GM12892 (cell line): ENCODE measurements around the gene LSM2. TPM values are rescaled to one million over a fixed set of nuclear protein-coding genes. Genes with fewer than 3 reads are reported as not detected.
"Not testable (repeated sequence)": the region's sequence is repeated elsewhere in the genome, so short reads cannot be mapped to it uniquely, and the experiment has no call there.

Source experiments
- DNase-seq: peaks from one replicate; pipeline ENCODE4 v3.0.0; 2011; ENCODE audit not compliant: insufficient read length
- FAIRE-seq: peaks from 2 replicates; lab custom pipeline; 2011; peaks lifted over from hg19 to GRCh38; lab: Jason Lieb, UNC
- POLR2A ChIP-seq: IDR thresholded peaks from 2 replicates; pipeline ENCODE4 v1.6.1; 2011; ENCODE audit warnings: low read depth, low read length, control low read depth
- POLR2AphosphoS5 ChIP-seq: IDR thresholded peaks from 2 replicates; pipeline ENCODE4 v1.6.1; 2011; ENCODE audit warnings: low read depth, low read length, control low read depth
- TAF1 ChIP-seq: IDR thresholded peaks from 2 replicates; pipeline ENCODE4 v1.6.1; 2011; ENCODE audit warnings: low read depth, mild to moderate bottlenecking, control low read depth, low read length, borderline replicate concordance
- polyA plus RNA-seq: library from polyadenylated mRNA; unstranded; fragments of >200 nt; gene quantifications from one replicate; pipeline ENCODE4 v1.2.1, GENCODE V29; 2012; ENCODE audit warnings: missing spikeins, inconsistent platforms; ENCODE audit not compliant: missing spikeins

The LSM2 gene
- 161 TPM for polyA plus RNA-seq

DNA sequence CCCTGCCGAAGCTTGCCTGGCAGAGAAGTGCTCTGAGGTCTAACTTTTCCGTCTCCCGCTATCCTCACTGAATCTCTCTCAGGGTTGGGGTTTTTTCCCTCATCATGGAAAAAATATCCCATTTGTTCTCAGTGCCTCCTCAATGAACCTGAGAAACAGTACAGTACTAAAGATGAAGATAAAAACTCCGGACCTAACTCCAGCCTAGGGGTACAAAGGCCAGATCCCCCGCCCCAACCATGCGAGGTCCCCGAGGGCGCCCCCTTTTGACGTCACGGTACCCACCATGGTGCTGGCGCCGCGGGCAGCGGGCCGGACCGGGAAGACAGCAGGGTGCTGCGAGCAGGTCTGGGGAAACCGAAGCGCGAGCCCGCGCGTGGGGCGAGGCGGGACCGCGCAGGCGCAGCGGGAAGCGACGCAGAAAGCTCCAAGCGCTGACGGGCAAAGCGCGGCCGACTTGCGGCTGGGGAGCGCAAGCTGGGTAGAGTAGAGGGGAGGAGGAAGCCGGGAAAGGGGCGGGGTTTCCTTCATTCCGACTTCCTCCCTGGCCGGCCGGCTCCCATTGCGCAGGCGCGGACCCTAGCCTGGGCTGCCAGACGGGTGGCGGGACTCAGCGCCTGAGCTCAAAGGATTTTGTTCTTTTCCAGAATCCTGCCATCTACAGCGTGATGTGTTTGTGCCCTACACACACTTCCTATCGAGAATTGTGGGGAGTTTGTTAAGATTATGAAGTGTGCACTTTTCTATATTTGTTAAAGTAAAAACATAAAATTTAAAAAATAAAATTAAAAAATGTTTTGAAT lies at the start of gene LSM2:
Gene LSM2 (minus strand): TSS at position 497 of the 803 bp plus-strand sequence. CDS start 209 bp downstream, at position 288.
- FAIRE-seq (peak; percentile 94), DNase-seq (peak; percentile 100)
- TF ChIP-seq POLR2A (peak; percentile 89), TAF1 (peak; percentile 50; the same call in 1 of the 2 replicates), POLR2AphosphoS5 (peak; percentile 90)

DNA sequence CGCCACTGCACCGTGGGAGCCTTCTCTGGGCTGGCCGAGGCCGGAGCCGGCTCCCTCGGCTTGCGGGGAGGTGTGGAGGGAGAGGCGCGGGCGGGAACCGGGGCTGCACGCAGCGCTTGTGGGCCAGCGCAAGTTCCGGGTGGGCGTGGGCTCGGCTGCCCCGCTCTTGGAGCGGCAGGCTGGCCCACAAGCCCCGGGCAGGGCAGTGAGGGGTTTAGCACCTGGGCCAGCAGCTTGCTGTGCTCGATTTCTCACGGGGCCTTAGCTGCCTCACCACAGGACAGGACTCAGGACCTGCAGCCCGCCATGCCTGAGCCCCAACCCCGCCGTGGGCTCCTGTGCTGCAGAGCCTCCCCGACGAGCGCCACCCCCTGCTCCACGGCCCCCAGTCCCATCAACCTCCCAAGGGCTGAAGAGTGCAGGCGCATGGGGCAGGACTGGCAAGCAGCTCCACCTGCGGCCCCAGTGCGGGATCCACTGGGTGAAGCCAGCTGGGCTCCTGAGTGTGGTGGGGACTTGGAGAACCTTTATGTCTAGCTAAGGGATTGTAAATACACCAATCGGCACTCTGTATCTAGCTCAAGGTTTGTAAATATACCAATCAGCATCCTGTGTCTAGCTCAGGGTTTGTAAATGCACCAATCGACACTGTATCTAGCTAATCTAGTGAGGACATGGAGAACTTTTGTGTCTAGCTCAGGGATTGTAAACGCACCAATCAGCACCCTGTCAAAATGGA lies 45.4 kb upstream of the LSM2 start:
- FAIRE-seq, DNase-seq: not testable (repeated sequence)

DNA sequence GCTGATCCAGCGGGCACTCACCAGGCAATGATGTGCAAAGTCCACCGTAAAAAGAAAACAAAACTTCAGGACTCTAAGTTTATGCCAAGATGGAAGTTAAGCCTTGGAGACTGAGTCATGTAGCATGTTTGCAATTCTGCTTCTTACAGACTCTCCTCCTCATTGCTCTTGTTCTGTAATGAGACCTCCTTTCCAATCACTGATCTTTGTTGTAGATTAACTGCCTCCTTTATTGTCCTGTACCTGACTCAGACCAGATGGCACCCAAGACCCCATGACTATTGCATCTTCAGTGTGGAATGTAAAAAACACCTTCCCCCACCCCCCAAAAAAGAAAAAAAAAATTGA lies 44.7 kb upstream of the LSM2 start:
- DNase-seq (no peak), FAIRE-seq (no peak)
- TF ChIP-seq POLR2AphosphoS5 (no peak), TAF1 (no peak), POLR2A (no peak)

DNA sequence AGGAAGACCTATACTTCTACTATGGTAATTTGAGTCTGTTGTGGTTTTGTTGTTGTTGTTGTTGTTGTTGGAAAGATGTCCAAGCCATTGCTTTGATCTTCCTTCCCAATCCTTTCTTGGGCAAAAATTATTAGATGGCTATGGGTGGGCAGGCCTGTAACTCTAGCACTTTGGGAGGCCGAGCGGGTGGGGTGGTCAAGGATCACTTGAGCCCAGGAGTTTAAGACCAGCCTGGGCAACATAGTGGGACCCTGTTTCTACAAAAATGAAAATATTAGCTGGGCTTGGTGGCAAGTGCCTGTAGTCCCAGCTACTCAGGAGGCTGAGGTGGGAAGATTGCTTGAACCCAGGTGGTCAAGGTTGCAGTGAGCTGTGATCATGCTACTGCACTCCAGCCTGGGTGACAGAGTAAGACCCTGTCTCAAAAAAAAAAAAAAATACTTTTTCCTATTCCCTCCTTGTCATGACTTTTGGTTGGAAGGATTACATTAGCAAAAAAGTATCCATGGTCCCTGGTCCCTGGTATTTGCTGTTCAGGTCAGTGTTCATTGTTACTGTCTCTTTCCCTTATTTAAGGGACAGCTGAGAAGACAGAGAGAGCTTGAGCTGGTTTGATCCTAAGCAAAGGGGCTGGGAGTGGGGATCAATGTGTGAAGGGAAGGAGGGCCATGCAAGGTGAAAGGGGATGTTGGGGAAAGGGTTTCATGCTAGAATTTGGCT lies 44.2 kb upstream of the LSM2 start:
- FAIRE-seq (no peak), DNase-seq (no peak)
- TF ChIP-seq POLR2A: no peak
- TF ChIP-seq TAF1: no peak
- TF ChIP-seq POLR2AphosphoS5: no peak

GRCh38 chr6:31847276-31847978 lies 40.7 kb upstream of the LSM2 start:
- FAIRE-seq: no peak
- TF ChIP-seq TAF1 (no peak), POLR2A (no peak), POLR2AphosphoS5 (no peak)

DNA sequence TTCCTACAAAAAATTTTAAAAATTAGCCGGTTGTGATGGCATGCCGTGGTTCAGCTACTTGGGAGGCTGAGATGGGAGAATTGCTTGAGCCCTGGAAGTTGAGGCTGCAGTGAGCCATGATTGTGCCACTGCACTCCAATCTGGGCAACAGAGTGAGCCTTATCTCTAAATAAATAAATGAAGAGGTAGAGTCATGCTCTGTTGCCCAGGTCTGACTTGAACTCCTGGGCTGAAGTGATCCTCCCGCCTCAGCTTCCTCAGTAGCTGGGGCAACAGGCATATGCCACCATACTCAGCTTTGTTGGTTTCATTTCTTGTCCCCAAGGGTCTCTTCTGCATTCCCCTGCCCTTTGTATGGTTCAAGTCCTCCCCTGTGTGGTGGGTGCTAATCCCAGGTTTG lies 37.7 kb upstream of the LSM2 start:
- no peak for DNase-seq
- no peak for FAIRE-seq
- TF ChIP-seq TAF1 (no peak), POLR2A (no peak), POLR2AphosphoS5 (no peak)

More at GRCh38 chr6:31847276-31847978, 40.7 kb upstream of the LSM2 start:
- DNase-seq: no peak

DNA sequence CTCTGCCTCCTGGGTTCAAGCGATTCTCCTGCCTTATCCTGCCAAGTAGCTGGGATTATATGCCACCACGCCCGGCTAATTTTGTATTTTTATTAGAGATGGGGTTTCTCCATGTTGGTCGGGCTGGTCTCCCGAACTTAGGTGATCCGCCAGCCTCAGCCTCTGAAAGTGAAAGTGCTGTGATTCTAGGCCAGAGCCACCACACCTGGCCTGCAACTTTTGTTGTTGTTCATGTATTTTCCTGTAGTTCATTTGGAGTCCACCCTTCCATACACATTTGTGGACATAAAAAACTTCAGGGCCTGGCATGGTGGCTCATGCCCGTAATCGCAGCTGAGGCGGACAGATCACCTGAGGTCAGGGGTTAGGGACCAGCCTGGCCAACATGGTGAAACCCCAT lies 35.3 kb upstream of the LSM2 start:
- TF ChIP-seq TAF1: no peak
- TF ChIP-seq POLR2AphosphoS5: no peak
- TF ChIP-seq POLR2A: no peak
- DNase-seq: no peak
- FAIRE-seq: no peak

- DNase-seq, FAIRE-seq: not testable (repeated sequence)
Observed at GRCh38 chr6:31839779-31840126, 33.0 kb upstream of the LSM2 start.

GRCh38 chr6:31838968-31839367 lies 32.2 kb upstream of the LSM2 start:
- TF ChIP-seq TAF1 (no peak), POLR2AphosphoS5 (peak; percentile 44; the same call in 1 of the 2 replicates), POLR2A (no peak; the same call in 1 of the 2 replicates)
- FAIRE-seq: no peak
- no peak for DNase-seq

DNA sequence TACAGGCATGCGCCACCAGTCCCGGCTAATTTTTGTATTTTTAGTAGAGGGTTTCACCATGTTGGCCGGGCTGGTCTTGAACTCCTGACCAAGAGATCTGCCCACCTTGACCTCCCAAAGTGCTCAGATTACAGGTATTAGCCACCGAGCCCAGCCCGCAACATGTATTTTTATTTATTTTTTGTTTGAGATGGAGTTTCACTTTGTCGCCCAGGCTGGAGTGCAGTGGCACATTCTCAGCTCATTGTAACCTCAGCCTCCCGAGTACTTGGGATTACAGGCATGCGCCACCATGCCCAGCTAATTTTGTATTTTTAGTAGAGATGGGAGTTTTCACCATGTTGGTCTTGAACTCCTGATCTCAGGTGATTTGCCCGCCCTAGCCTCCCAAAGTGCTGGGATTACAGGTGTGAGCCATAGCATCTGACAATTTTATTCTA lies 31.4 kb upstream of the LSM2 start:
- FAIRE-seq, DNase-seq: not testable (repeated sequence)
- 0 out of 2 replicates have a peak, but pooled peaks have one; percentile 15 for TF ChIP-seq POLR2A

GRCh38 chr6:31837369-31838113 lies 30.8 kb upstream of the LSM2 start:
- no peak for FAIRE-seq
- DNase-seq: no peak
- no peak for TF ChIP-seq TAF1
- TF ChIP-seq POLR2AphosphoS5: no peak
- TF ChIP-seq POLR2A: peak; percentile 16; the same call in 1 of the 2 replicates
